ENCODE measurements around the gene CYBA.

CYBA gene

DNA sequence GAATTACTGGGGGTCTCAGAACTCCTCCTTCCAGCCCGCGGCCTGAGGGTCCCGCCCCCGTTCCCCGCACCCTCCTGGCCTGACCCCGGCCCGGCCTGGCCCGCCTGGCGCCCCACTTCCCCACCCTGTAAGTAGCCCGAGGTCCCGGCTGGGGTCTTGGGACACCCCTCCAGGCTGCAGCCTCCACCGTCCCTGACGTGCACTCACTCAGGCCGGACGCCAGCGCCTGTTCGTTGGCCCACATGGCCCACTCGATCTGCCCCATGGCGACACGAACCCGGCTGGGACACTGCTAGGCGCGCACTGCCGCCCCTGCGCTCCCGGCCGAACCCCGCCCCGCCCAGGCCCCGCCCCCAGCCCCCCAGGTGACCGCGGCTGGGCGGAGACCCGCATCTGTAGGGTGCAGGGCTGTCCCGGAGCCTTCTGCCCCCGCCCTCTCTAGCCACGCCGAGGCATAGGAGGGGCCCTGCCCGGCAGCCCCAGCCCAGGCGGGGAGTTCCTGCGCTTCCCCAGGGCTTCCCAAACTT, at the start of gene CYBA:
TSS of gene CYBA (minus strand) at position 305 of the 527 bp plus-strand sequence. CDS start at position 265, 40 bp downstream.
- peak; percentile 47 for DNase-seq

DNA sequence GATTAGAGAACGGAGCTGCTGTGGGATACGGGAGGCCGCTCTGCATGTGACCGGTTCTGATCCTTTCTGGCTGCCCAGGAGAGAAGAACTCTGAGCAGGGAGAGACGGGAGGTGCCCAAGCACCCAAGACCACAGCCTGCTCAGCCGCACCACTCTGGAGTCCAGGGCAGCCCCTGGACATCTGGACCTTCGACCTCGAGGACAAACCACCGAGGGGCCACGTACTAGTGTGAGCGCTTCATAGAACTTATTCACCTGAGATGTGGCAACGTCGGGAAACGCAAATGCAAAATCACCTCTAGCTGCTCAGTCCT, 49.4 kb upstream of the CYBA start:
- no peak for DNase-seq

DNA sequence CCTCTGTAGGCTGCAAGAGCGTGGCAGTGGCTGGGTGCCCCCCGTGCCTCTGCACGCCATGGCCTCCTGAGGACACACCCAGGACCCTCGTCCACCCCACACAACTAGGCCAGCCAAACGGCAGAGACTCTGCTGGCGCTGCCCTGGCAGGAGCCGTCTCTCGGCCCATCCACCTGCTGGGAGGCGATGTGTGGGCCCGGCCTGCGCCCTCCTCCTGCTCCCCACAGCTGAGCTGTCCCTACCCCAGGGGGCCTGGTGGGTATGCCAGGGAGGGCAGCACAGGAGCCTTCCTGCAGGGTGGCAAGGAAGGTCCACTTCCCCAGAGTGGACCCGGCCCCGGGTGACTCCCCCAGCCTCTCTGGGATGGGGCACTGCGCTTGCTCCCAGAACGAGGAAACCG, 48.3 kb upstream of the CYBA start:
- no peak for DNase-seq

GRCh38 chr16:88698646-88699045, 47.8 kb upstream of the CYBA start:
- no peak for DNase-seq

DNA sequence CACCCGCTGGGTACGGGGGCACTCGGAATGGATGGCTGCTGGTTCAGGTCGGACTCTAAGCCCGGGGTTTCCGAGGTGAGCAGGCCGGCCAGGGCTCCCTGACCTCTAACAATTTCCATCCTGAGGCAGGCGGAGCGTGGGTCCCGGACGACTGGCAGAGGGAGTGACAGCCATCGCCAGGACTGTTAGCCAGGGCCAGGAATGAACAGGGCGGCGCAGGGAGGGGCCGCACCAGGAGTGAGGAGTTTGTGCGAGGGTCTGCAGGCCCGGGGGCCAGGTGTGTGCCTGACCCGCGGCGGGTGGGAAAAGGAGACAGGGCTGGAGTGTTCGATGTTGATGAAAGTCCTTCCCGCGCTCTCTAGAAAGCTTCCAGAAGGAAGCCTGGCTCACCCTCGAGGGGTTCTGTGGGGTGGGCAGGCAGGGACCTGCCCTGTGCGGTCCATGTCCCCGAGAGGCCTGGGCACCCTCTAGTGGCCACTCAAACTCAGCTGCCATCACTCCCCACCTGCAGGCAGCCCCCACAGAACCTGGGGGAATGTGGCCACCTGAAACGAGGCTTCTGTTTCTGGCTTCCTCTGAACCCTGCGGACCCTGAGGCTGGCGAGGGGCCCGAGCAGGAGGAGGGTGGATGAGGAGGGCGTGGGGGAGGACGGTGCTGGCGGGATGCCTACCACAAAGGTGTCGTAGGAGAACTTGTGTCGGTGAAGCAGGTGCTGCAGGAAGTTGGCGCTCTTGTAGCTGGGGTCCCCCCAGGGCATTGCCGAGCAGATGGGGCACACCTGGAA, 47.2 kb upstream of the CYBA start:
- DNase-seq: no peak

- DNase-seq: no peak
Measured at GRCh38 chr16:88697116-88697830, 46.4 kb upstream of the CYBA start.

- DNase-seq: no peak
Measured at GRCh38 chr16:88696441-88696840, 45.6 kb upstream of the CYBA start.

GRCh38 chr16:88695753-88696152, 44.9 kb upstream of the CYBA start:
- no peak for DNase-seq

DNA sequence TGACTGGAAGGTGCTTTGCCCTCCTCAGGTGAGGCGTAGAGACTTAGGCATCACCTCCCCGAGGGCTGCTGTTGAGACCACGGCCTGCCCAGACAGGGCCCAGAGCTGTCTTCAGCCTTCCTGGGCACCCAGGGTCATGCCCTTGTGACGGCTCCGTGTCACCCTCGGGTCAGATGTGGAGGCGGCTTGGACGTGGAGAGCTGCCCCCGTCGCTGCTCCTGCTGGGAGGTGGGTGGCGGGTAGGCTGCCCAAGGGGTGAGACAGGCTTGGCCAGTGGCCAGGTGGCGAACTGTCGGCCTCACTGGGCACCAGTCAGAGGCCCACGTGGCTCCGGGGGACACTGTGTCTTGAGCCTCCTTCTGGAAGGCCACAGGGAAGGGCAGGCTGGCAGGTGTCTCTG, 44.4 kb upstream of the CYBA start:
- no peak for DNase-seq

DNA sequence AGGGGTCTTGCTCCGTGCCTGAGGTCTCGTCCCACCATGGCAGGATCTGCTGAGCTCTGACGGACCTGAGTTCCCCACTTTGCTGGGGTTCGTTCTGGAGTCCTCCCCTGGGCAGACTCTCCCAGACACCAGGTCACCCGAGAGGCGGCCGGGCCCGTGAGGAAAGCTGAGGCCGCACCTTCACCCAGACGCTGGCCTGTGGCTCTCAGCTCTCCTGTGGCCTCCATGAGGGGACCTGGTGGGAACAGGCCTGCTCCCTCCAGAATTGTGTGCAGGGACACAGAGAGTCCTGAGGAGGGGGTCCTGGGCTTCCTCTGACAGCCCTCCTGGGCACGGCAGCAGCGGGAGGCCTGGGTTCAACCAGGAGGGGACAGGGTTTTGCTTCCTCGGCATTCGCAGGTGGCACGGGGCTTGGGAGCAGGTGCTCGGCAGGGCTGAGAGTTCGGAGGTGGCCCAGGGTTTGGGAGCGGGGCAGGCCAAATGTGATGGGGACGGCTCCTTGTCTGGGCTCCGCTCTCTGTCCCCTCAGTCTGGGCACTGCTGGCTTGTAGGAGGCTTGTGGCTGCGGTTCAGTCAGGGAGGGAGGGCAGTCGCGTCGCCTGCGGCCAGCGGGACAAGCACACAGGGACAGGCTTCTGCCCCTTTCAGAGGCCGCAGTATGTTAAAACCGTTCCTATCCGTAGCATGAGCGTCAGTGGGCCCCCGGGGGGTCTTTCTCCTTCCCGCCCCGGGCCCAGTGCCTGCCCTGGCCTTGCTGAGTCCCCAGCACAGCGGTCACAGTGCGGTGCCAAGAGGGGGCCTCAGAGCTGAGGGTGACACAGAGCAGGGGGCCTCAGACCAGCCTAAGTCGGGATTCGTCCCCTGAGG, 43.6 kb upstream of the CYBA start:
- no peak for DNase-seq

GRCh38 chr16:88693420-88694177, 42.7 kb upstream of the CYBA start:
- no peak for DNase-seq

DNA sequence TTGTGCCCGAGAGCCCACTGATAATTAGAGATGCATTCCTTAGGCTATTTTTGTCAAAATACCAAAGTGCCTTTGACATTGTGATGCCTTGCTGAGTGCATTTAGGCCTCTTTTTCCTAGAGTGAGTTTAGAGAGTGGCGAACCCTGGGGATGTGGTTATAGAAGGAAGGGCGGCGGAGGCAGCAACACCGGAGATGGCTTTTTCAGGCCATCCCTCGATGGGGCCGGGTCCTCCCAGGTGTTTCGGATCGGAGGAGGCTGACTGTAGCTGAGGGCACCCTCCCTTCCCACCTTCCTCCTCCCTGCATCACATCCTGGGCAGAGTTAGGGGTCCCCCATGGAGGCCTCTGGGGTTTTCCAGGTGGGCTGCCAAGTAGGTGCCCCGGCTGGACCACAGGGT, 42.0 kb upstream of the CYBA start:
- DNase-seq: no peak

DNA sequence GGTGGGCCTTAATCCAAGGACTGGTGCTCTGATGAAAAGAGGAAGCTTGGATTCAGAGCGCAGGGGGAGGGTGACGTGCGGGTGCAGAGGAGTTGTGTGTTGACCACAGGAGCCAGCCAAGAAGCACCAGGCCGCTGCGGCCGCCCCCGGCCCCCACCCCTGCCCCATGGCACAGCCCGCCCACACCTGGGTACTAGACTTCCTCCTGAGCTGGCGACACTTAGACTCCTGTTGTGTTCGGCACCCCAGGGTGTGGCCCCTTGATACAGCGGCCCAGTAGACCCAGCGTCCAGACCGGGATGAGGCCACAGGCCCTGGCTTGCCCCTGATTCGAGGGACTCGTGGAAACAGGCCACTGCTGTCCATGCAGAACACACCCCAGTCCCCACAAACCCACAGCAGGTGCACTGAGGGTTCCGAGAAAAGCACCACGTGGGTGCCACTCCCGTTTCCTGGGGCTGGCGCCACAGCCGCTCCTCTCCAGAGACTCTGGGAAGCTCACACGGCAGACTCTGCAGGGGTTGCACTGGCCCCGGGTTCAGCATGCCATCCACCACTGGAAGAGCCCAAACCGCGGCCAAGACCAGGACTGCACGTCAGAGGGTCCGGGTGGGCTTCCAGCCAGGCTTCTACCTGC, 41.2 kb upstream of the CYBA start:
- peak; percentile 85 for DNase-seq

- DNase-seq: no peak
Measured at GRCh38 chr16:88691129-88691813, 40.4 kb upstream of the CYBA start.

DNA sequence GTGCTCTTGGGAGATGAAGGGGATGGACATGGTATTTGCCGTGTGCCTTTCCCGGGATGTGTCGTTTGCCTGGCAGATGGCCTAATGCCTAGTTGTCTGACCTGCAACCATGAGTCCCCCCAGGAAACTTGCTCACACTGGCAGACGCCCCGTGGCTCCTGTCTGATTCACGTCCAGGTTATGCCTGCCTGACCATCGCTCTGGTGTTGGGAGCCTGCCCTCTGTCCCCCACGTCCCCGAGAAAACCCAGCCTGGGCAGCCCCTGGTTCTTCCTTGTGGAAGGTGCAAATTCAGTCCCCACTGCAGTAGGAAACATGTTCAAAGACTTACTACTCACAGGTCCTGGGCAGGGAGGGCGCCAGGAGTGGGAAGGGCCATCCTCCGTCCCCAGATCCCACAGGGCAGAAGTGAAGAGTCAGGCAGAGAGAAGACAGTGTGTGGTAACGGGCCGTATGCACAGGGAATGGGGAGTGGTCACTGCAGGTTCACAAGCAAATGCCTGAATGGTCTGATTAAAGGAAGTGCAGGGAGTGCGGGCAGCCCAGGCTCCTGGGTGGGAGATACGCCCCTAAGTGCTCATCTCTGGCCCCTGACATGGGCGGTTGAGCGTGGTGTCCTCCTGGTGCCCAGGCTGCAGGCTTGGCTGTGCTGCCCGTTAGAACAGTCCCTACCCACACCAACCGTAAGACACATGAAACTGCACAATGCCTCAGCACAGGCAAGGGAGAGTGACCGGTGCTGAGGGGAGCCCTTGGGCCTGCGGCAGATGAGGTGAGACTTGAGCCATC, 39.7 kb upstream of the CYBA start:
- DNase-seq: no peak

DNA sequence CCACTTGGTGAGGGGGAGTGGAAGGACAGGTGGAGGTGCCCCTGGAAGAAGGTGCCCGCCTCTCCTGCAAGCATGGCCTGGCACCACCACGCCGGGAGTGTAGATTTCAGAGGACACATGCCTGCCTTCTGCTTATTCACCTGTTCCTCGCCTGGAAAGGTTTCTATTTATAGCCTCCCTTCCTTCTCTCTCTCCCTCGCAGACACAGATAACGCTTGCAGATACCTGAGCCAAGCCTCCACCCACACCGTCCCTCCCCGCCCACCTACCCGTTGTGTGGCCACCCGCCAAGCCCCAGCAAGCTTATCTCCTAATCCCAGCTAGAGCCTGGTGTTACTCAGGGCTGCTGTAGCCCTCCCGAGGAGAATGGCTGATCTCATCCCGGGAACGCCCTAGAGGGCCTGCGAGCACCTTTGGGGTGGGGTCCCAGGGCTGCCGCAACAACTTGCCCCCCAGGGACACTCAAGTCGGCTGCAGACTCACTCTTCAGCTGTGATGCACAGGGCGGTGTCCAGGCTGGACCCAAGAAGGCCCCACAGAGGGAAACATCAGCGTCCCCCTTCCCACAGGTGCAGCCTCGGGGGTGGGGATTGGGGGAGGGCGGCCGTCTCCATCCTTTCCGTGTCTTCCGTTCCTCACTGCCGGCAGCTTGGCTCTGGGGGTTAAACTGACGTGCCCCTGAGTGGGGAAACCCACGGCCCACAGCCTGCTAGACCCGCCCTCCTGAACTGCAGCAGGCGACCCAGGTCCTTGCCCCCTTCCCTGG, 37.3 kb upstream of the CYBA start:
- no peak for DNase-seq

DNA sequence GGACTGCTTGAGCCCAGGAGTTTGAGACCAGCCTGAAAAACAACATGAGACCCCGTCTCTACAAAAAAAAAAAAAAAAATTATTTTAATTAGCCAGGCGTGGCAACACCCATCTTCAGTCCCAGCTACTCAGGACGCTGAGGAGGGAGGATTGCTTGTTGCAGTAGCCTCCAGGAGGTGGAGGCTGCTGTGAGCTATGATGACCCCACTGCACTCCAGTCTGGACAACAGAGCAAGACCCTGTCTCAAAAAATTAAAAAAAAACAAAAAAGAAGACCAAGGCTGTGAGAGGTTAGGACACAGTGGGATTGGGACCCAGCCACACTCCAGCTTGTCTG, 36.8 kb upstream of the CYBA start:
- DNase-seq: no peak

DNA sequence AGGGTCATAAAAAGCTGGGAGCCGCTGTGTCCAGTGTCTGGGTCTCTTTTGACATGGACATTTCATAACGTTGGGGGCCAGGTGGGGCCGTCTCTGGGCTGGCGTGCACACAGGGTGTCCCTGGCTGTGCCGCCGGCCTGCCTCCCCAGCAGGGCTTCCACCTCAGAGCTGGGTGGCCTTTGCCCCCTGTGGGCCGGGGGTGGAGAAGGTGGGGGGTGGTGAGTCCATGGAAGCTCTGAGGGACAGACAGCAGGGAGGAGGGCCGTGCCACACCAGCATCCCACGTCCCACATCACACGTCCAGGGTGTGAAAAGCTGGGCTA, 36.4 kb upstream of the CYBA start:
- no peak for DNase-seq

DNA sequence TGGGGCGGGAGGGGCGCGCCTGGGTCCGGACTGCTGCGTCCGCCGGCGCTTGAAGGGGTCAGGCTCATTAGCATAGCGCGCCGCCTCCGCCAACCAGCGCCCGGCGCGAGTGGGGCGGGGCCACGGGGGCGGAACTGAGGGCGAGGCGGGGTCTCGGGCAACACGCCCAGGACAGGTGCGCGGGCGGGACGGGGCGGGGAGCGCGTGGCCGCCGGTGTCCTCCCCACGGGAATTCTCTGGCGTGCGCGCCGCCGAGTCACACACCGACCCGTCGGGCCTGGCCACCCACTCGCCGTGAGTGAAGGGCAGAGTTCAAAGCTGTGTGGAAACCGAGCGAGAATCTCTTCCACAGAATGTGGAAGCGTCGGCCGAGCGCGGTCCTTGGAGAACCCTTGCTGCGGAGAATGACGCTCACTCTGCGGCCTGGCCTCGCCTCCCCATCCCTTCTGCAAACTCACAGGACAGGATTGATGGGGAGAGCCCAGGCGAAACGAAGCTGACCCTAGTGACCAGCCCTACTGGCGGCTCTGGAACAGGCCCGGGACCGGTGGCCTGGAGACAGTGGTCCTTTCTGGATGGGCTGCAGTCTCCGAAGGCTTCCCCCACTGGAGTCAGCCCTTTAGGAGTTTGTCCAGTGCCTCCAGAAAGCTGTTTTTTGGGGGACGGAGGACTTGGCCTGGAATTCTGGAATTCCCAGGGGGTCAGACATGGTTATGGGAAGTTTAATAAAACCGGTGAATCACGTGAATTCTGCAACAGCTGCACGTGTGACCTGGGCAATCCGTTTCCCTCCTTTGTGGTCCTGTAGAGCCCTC, 35.8 kb upstream of the CYBA start, which contains the start of gene SNAI3:
TSS of gene SNAI3 (minus strand) at position 69 of the 815 bp plus-strand sequence. CDS start 101 bp downstream, outside the sequence.
- DNase-seq: peak; percentile 45

Measured in GF-D8 (cell line).